Stomach (tissue), 4 donors: ENCODE results near the gene OLFM1.

ENCODE experiments used
- CTCF ChIP-seq, 7 experiments: fragments of 450-650 bp in 4 of 7; fragments of 200-600 bp in 3 of 7; sonication (generic) in 3 of 7; IDR thresholded peaks; one replicate each; pipeline ENCODE4 v1.5.1; 2016 to 2019; ENCODE audit warnings: antibody characterized with exemption in 7 of 7, control low read depth in 2 of 7, mild to moderate bottlenecking in 1 of 7
- EP300 ChIP-seq: sonication (generic); formaldehyde crosslinking; IDR thresholded peaks from one replicate; pipeline ENCODE4 v1.6.1; 2017; ENCODE audit warnings: antibody characterized with exemption
- POLR2A ChIP-seq, 4 donors: fragments of 450-650 bp; IDR thresholded peaks; one replicate each; pipeline ENCODE4 v1.6.1; 2016; ENCODE audit warnings: antibody characterized with exemption in 4 of 4, control low read depth in 2 of 4, mild to moderate bottlenecking in 1 of 4, moderate library complexity in 1 of 4
- POLR2AphosphoS5 ChIP-seq, 3 donors: sonication (generic); formaldehyde crosslinking; IDR thresholded peaks; one replicate each; pipeline ENCODE4 v1.6.1; 2016; ENCODE audit warnings: antibody characterized with exemption in 3 of 3

GRCh38 chr9:135139366-135139959 lies 52.0 kb downstream of the OLFM1 start:
- no peak for TF ChIP-seq CTCF (IDR thresholded peaks at IDR 0.05)
- TF ChIP-seq POLR2A (IDR thresholded peaks at IDR 0.05) = no peak
- TF ChIP-seq EP300 = no peak
- TF ChIP-seq POLR2AphosphoS5 (IDR thresholded peaks at IDR 0.05) = no peak
